Measurements from ENCODE around the gene PIK3CG. TPM values are rescaled to one million over a fixed set of nuclear protein-coding genes. Genes with fewer than 3 reads are reported as not detected.

The PIK3CG gene
- total and polyA plus RNA-seq, 10 of the 15 experiments (the other 5 are each of a cell fraction or from before 2014, with no cell fraction given), result 0.79 to 7.6 (median 5.2) TPM

GRCh38 chr7:106870983-106871410 lies 5.9 kb downstream of the PIK3CG start:
- 0% methylated on average over 1 of the region's 1 CpG for WGBS (ENCODE audit: insufficient coverage, insufficient replicate concordance, low lambda C conversion rate, missing lambda C conversion rate)
- ChIA-PET POLR2A (no interaction called here), CTCF (interaction anchor here (1.3 to 1.5 kb wide), 2 partner anchors 21 to 76 kb away, joined by 4 to 5 read pairs; no protein-coding TSS in a partner anchor), RAD21 (ENCODE audit: unreplicated experiment) (interaction anchor here (0.6 to 1.5 kb wide), 6 partner anchors 12 to 298 kb away, joined by 3 to 7 read pairs (median 4); partner anchors contain the start of gene HBP1), SMC1A (ENCODE audit: uncharacterized antibody, unreplicated experiment) (interaction anchor here (0.8 to 2.1 kb wide), 10 partner anchors 11 to 1111 kb away, joined by 3 to 10 read pairs (median 4); no protein-coding TSS in a partner anchor)
- H3K36me3 ChIP-seq (ENCODE audit: control insufficient read depth in 2 of 2, insufficient read depth in 2 of 2, low read length in 1 of 2), result no peaks in the 10 kb centered on the region; a peak in 1 of 4 replicates
- DNase-seq (ENCODE audit: low read depth, low spot score) (peak; percentile 95), FAIRE-seq (peak; percentile 75), ATAC-seq (peak; percentile 90)
- intact Hi-C loops (cut with micrococcal nuclease; ENCODE audit: unreplicated experiment), result loop anchor here (1.0 kb wide), 2 partner anchors 12 to 45 kb away; no protein-coding TSS in a partner anchor
- peaks cover 35% of the 10 kb centered on the region for H3K4me1 ChIP-seq (ENCODE audit: control insufficient read depth, insufficient read depth, low read length)
- no peak overlapping the region; the same call in 1 of the 2 replicates for H3K27ac ChIP-seq (ENCODE audit: control insufficient read depth, insufficient read depth)
- no peaks in the 10 kb centered on the region for H3K79me2 ChIP-seq (ENCODE audit: control insufficient read depth, insufficient read depth, low read length)
- H3K27me3 ChIP-seq (replicated peaks in 1 of 2; ENCODE audit: control insufficient read depth in 2 of 2, insufficient read depth in 2 of 2, low read length in 1 of 2), result no peaks in the 10 kb centered on the region
- in situ Hi-C loops (cut with MboI), result loop anchor here (10.0 kb wide), 1 partner anchor 1066 kb away; no protein-coding TSS in a partner anchor
- no peak overlapping the region for H3K9ac ChIP-seq (ENCODE audit: control insufficient read depth, insufficient read depth, low read length)
- no TSS peak for BruUV-seq (replicated peaks)
- no peak overlapping the region for H2AFZ ChIP-seq (ENCODE audit: control insufficient read depth, low read depth, low read length)
- no peaks in the 10 kb centered on the region for H4K20me1 ChIP-seq (ENCODE audit: control insufficient read depth, insufficient read depth)
- H3K4me3 ChIP-seq, result no peak overlapping the region
- no peaks in the 10 kb centered on the region; the same call in 1 of the 3 replicates for H3K9me3 ChIP-seq (replicated peaks; ENCODE audit: control insufficient read depth, insufficient read depth, low read length)
- peak overlapping the region; percentile 77 for H3K4me2 ChIP-seq (ENCODE audit: control insufficient read depth, insufficient read depth)
- TF ChIP-seq BCL11A (IDR thresholded peaks at IDR 0.05; ENCODE audit: low read depth, low read length), result peak; percentile 100
- peak; percentile 96 for TF ChIP-seq ZBED1 (IDR thresholded peaks at IDR 0.05; ENCODE audit: borderline replicate concordance)
- peak; percentile 97 for TF ChIP-seq RCOR1 (conservative IDR thresholded peaks at IDR 0.05; ENCODE audit: low read depth, low read length)
- TF ChIP-seq ATF7 (IDR thresholded peaks at IDR 0.05; ENCODE audit: low read depth), result peak; percentile 94
- no peak for TF ChIP-seq HCFC1 (IDR thresholded peaks at IDR 0.05; ENCODE audit: low read length)
- no peak for TF ChIP-seq ELK1 (IDR thresholded peaks at IDR 0.05; ENCODE audit: low read depth, low read length)
- TF ChIP-seq RB1 (IDR thresholded peaks at IDR 0.05; ENCODE audit: borderline replicate concordance), result no peak
- TF ChIP-seq USF1 (IDR thresholded peaks at IDR 0.05; ENCODE audit: borderline replicate concordance, extremely low read length, insufficient read depth, low read depth, low read length), result no peak
- TF ChIP-seq MTA2 (IDR thresholded peaks at IDR 0.05; ENCODE audit: low read depth), result peak; percentile 100
- TF ChIP-seq RUNX3 (IDR thresholded peaks at IDR 0.05; ENCODE audit: low read length), result peak; percentile 99
- no peak for TF ChIP-seq ZNF622 (IDR thresholded peaks at IDR 0.05)
- TF ChIP-seq BRCA1 (IDR thresholded peaks at IDR 0.05; ENCODE audit: low read depth, low read length), result no peak
- peak; percentile 69 for TF ChIP-seq SMAD1 (IDR thresholded peaks at IDR 0.05; ENCODE audit: low read depth, partially characterized antibody)
- peak; percentile 93 for TF ChIP-seq TCF3 (IDR thresholded peaks at IDR 0.05; ENCODE audit: borderline replicate concordance, insufficient read depth, low read depth, low read length)
- TF ChIP-seq SIX5 (IDR thresholded peaks at IDR 0.05; ENCODE audit: low read depth, low read length, severe bottlenecking), result no peak
- peak; percentile 100 for TF ChIP-seq JUNB (IDR thresholded peaks at IDR 0.05)
- TF ChIP-seq NBN (IDR thresholded peaks at IDR 0.05), result peak; percentile 81; the same call in 1 of the 2 replicates
- peak; percentile 91 for TF ChIP-seq MEF2B (IDR thresholded peaks at IDR 0.05; ENCODE audit: partially characterized antibody, poor library complexity, severe bottlenecking)
- TF ChIP-seq HDAC2 (IDR thresholded peaks at IDR 0.05), result no peak
- TF ChIP-seq NFXL1 (IDR thresholded peaks at IDR 0.05; ENCODE audit: borderline replicate concordance), result no peak
- TF ChIP-seq KDM1A (IDR thresholded peaks at IDR 0.05; ENCODE audit: borderline replicate concordance), result no peak
- TF ChIP-seq EP300 (IDR thresholded peaks at IDR 0.05; ENCODE audit: borderline replicate concordance in 1 of 2, control insufficient read depth in 1 of 2, low read depth in 2 of 2, low read length in 2 of 2), result peak; percentile 98 to 100
- TF ChIP-seq TARDBP (IDR thresholded peaks at IDR 0.05; ENCODE audit: borderline replicate concordance), result no peak
